Measurements from ENCODE around the gene PPT1.
A peak's percentile ranks its signal among the peaks of the same experiment; 100 is the strongest.

DNA sequence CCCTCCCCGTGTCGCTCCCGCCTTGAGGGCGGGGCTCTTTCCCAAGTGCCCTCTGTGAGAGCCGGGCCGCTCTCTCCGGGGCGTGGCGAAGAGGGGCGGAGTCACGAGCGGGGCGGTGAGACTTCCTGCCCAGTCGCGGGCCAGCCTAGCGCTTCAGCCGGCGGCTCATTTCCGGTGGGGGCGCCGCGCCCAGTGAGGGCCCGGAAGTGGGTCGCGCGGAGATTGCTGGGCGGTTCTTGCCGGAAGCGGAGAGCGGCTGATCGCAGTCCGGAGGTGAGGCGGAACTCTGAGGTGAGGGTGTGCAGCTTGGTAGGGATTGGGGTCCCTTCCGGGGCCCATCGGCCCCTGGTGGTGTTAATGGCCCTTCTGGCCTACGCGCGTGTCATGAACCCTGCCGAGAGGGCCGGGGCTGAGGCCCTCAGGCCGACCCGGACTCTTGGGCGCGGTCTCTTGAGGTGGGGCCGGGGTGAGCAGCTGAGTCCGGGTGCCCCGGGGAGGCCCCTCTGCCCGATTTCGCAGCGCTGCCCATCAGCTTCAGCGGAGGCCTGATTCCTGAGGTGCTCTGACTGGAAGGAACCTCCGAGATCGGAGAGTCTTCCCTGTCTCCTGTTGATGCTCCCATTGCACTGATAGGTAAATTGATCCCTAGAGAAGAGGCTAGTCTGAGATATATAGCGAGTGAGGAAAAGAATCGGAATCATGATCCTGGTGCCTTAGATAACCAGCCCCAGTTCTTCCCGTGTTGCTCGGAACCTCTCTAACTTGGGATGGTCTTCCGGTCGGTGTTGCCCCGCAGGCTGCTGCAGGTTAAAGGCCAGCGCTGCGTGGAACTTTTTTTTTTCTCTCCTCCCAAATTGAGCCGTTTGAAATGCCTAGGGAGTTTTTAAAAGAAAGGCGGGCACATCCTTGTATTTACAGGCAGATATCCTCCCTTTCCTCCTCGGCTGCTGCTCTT, 56.3 kb downstream of the PPT1 start, which contains the start of gene CAP1:
- no peak for TF ChIP-seq CTCF (IDR thresholded peaks at IDR 0.05)
- peak in 1 of 4 donors; percentile 80 for TF ChIP-seq POLR2A (IDR thresholded peaks at IDR 0.05)
- TF ChIP-seq EP300 (IDR thresholded peaks at IDR 0.05) = peak in 1 of 4 donors; percentile 70
